Loucy (cell line): ENCODE measurements around the gene TPBGL.

Experiments
- H2AFZ ChIP-seq: fragments of 200-600 bp; sonication (generic); 2 replicates; pipeline ENCODE4 v1.6.0; 2016; ENCODE audit warnings: antibody characterized with exemption, mild to moderate bottlenecking, low read length, moderate library complexity
- H3F3A ChIP-seq: fragments of 200-600 bp; 2 replicates; pipeline ENCODE4 v1.6.0; 2016; ENCODE audit warnings: antibody characterized with exemption, low read depth, mild to moderate bottlenecking
- H3K27me3 ChIP-seq: fragments of 200-600 bp; sonication (generic); 2 replicates; pipeline ENCODE4 v1.6.1; 2014; ENCODE audit warnings: low read length, mild to moderate bottlenecking; ENCODE audit not compliant: insufficient read depth, poor library complexity, severe bottlenecking
- H3K36me3 ChIP-seq: fragments of 200-600 bp; sonication (generic); 2 replicates; pipeline ENCODE4 v1.6.1; 2016; ENCODE audit warnings: low read length; ENCODE audit not compliant: insufficient read depth
- H3K4me1 ChIP-seq: fragments of 200-600 bp; sonication (generic); 2 replicates; pipeline ENCODE4 v1.5.1; 2014; ENCODE audit warnings: low read length, mild to moderate bottlenecking; ENCODE audit not compliant: insufficient read depth, poor library complexity, severe bottlenecking
- H3K4me2 ChIP-seq: fragments of 200-600 bp; sonication (generic); 2 replicates; pipeline ENCODE4 v1.6.0; 2014; ENCODE audit warnings: antibody characterized with exemption, low read length, low read depth, mild to moderate bottlenecking; ENCODE audit not compliant: poor library complexity, severe bottlenecking
- H3K4me3 ChIP-seq: fragments of 200-600 bp; sonication (generic); 2 replicates; pipeline ENCODE4 v1.5.1; 2014; ENCODE audit warnings: low read length, mild to moderate bottlenecking, mixed read lengths; ENCODE audit not compliant: poor library complexity, severe bottlenecking
- H3K79me2 ChIP-seq: fragments of 200-600 bp; sonication (generic); 2 replicates; pipeline ENCODE4 v1.6.1; 2014; ENCODE audit warnings: low read length; ENCODE audit not compliant: insufficient read depth
- H3K9ac ChIP-seq: fragments of 200-600 bp; sonication (generic); 2 replicates; pipeline ENCODE4 v1.6.0; 2014; ENCODE audit warnings: mild to moderate bottlenecking, low read depth, low read length, moderate library complexity; ENCODE audit not compliant: poor library complexity, severe bottlenecking
- H3K9me2 ChIP-seq: fragments of 200-600 bp; sonication (generic); replicated peaks from 2 replicates; pipeline ENCODE4 v1.6.1; 2016; ENCODE audit warnings: low read depth, low read length, mixed read lengths
- H3K9me3 ChIP-seq: fragments of 200-600 bp; sonication (generic); 2 replicates; pipeline ENCODE4 v1.6.1; 2014; ENCODE audit warnings: mild to moderate bottlenecking, antibody characterized with exemption, low read length, low read depth; ENCODE audit not compliant: insufficient read depth
- H4K20me1 ChIP-seq: fragments of 200-600 bp; sonication (generic); 2 replicates; pipeline ENCODE4 v1.6.0; 2014; ENCODE audit warnings: antibody characterized with exemption, low read length, mild to moderate bottlenecking; ENCODE audit not compliant: insufficient read depth, poor library complexity, severe bottlenecking
- CTCF ChIP-seq: fragments of 200-600 bp; sonication (generic); conservative IDR thresholded peaks from 2 replicates; pipeline ENCODE4 v1.5.1; 2014; ENCODE audit warnings: mild to moderate bottlenecking, antibody characterized with exemption, low read length
- EZH2phosphoT487 ChIP-seq: fragments of 200-600 bp; IDR thresholded peaks from 2 replicates; pipeline ENCODE4 v1.6.1; 2018; ENCODE audit warnings: antibody characterized with exemption, mild to moderate bottlenecking, moderate library complexity, borderline replicate concordance

Gene TPBGL

GRCh38 chr11:75269367-75269660 is 28.7 kb downstream of the TPBGL start:
- H3K79me2 ChIP-seq: no peaks in the 10 kb centered on the region
- H3F3A ChIP-seq: no peaks in the 10 kb centered on the region
- no peaks in the 10 kb centered on the region for H3K9me2 ChIP-seq
- H3K9ac ChIP-seq: no peak overlapping the region
- no peak overlapping the region for H2AFZ ChIP-seq
- peaks cover 64% of the 10 kb centered on the region; the same call in 1 of the 2 replicates for H3K36me3 ChIP-seq
- H3K4me1 ChIP-seq: peaks cover under 1% of the 10 kb centered on the region
- TF ChIP-seq EZH2phosphoT487 (no peak), CTCF (no peak)
- no peaks in the 10 kb centered on the region for H3K9me3 ChIP-seq
- H3K27me3 ChIP-seq: no peaks in the 10 kb centered on the region
- H3K4me2 ChIP-seq: no peak overlapping the region
- H4K20me1 ChIP-seq: no peaks in the 10 kb centered on the region
- no peak overlapping the region for H3K4me3 ChIP-seq

- Histone ChIP-seq H3K9me3 (no peaks in the 10 kb centered on the region), H3K79me2 (no peaks in the 10 kb centered on the region), H4K20me1 (no peaks in the 10 kb centered on the region), H2AFZ (no peak overlapping the region), H3F3A (no peaks in the 10 kb centered on the region), H3K9me2 (no peaks in the 10 kb centered on the region), H3K36me3 (peaks cover 65% of the 10 kb centered on the region; the same call in 1 of the 2 replicates), H3K4me2 (no peak overlapping the region), H3K9ac (no peak overlapping the region), H3K4me1 (no peaks in the 10 kb centered on the region), H3K27me3 (no peaks in the 10 kb centered on the region), H3K4me3 (no peak overlapping the region)
- TF ChIP-seq CTCF: no peak
- TF ChIP-seq EZH2phosphoT487: no peak
These were observed 29.3 kb downstream of the TPBGL start for GRCh38 chr11:75269896-75270295.

GRCh38 chr11:75270896-75271418 is 30.4 kb downstream of the TPBGL start:
- no peak for TF ChIP-seq EZH2phosphoT487
- peak; percentile 57 for TF ChIP-seq CTCF
- Histone ChIP-seq H3K36me3 (peaks cover 64% of the 10 kb centered on the region; the same call in 1 of the 2 replicates), H3K4me2 (no peak overlapping the region), H2AFZ (no peak overlapping the region), H3K79me2 (no peaks in the 10 kb centered on the region), H3K4me3 (no peak overlapping the region), H3K9ac (no peak overlapping the region), H4K20me1 (no peaks in the 10 kb centered on the region), H3K9me3 (no peaks in the 10 kb centered on the region), H3K9me2 (no peaks in the 10 kb centered on the region), H3K27me3 (no peaks in the 10 kb centered on the region), H3K4me1 (no peaks in the 10 kb centered on the region), H3F3A (no peaks in the 10 kb centered on the region)
